ENCODE data around the gene FRMD6. TPM values are rescaled to one million over a fixed set of nuclear protein-coding genes. Genes with fewer than 3 reads are reported as not detected.

The FRMD6 gene
- total RNA-seq, 6 experiments from 2014 or later = 379 to 565 (median 420) TPM

GRCh38 chr14:51691176-51691575, 39.5 kb downstream of the FRMD6 start:
- peaks cover 51% of the 10 kb centered on the region for H3K36me3 Mint-ChIP-seq (ENCODE audit: low read depth)
- no peaks in the 10 kb centered on the region for H3K9me3 Mint-ChIP-seq
- DNase-seq = no peak
- no peak for TF ChIP-seq CTCF (IDR thresholded peaks at IDR 0.05)
- H3K27me3 Mint-ChIP-seq (ENCODE audit: insufficient read depth) = peaks cover 17% of the 10 kb centered on the region
- H3K27ac Mint-ChIP-seq = peak overlapping the region; percentile 68
- H3K4me3 Mint-ChIP-seq = peak overlapping the region; percentile 56
- H3K4me1 Mint-ChIP-seq (ENCODE audit: low read depth) = peaks cover 77% of the 10 kb centered on the region

- no peak for DNase-seq
- Mint-ChIP-seq H3K27me3 (ENCODE audit: insufficient read depth) (peaks cover 26% of the 10 kb centered on the region), H3K36me3 (ENCODE audit: low read depth) (peaks cover 51% of the 10 kb centered on the region), H3K4me1 (ENCODE audit: low read depth) (peaks cover 78% of the 10 kb centered on the region), H3K27ac (peak overlapping the region; percentile 71), H3K9me3 (no peaks in the 10 kb centered on the region), H3K4me3 (peak overlapping the region; percentile 28; the same call in 1 of the 2 replicates)
- no peak for TF ChIP-seq CTCF (IDR thresholded peaks at IDR 0.05)
These were observed 40.9 kb downstream of the FRMD6 start for GRCh38 chr14:51692646-51693045.

- TF ChIP-seq CTCF (IDR thresholded peaks at IDR 0.05) = no peak
- 0 out of 2 replicates have a peak overlapping the region, but pooled peaks have one; percentile 7 for H3K4me3 Mint-ChIP-seq
These were observed 46.1 kb downstream of the FRMD6 start for GRCh38 chr14:51697848-51698247.

GRCh38 chr14:51701951-51702350, 50.2 kb downstream of the FRMD6 start:
- Mint-ChIP-seq H3K4me3 (peak overlapping the region; percentile 53; the same call in 1 of the 2 replicates), H3K9me3 (no peaks in the 10 kb centered on the region; the same call in 1 of the 2 replicates), H3K4me1 (ENCODE audit: low read depth) (peaks cover 35% of the 10 kb centered on the region), H3K36me3 (ENCODE audit: low read depth) (peaks cover 48% of the 10 kb centered on the region), H3K27me3 (ENCODE audit: insufficient read depth) (peaks cover 20% of the 10 kb centered on the region), H3K27ac (peak overlapping the region; percentile 71)
- DNase-seq = no peak
- TF ChIP-seq CTCF (IDR thresholded peaks at IDR 0.05) = no peak

More at GRCh38 chr14:51697848-51698247, 46.1 kb downstream of the FRMD6 start:
- DNase-seq = no peak
- H3K27me3 Mint-ChIP-seq (ENCODE audit: insufficient read depth) = peaks cover 33% of the 10 kb centered on the region
- H3K36me3 Mint-ChIP-seq (ENCODE audit: low read depth) = peaks cover 58% of the 10 kb centered on the region
- peak overlapping the region; percentile 21; the same call in 1 of the 2 replicates for H3K27ac Mint-ChIP-seq
- H3K4me1 Mint-ChIP-seq (ENCODE audit: low read depth) = peaks cover 65% of the 10 kb centered on the region
- no peaks in the 10 kb centered on the region; the same call in 1 of the 2 replicates for H3K9me3 Mint-ChIP-seq

GRCh38 chr14:51703787-51704186, 52.1 kb downstream of the FRMD6 start:
- TF ChIP-seq CTCF (IDR thresholded peaks at IDR 0.05) = no peak
- no peak overlapping the region for H3K4me3 Mint-ChIP-seq
- H3K27ac Mint-ChIP-seq = peak overlapping the region; percentile 79; the same call in 1 of the 2 replicates
- peaks cover 52% of the 10 kb centered on the region for H3K36me3 Mint-ChIP-seq (ENCODE audit: low read depth)
- no peaks in the 10 kb centered on the region; the same call in 1 of the 2 replicates for H3K9me3 Mint-ChIP-seq
- H3K27me3 Mint-ChIP-seq (ENCODE audit: insufficient read depth) = peaks cover 25% of the 10 kb centered on the region
- no peak for DNase-seq
- H3K4me1 Mint-ChIP-seq (ENCODE audit: low read depth) = peaks cover 25% of the 10 kb centered on the region
